K562 (cell line): ENCODE data around the gene RPL29. TPM values are rescaled to one million over a fixed set of nuclear protein-coding genes. Genes with fewer than 3 reads are reported as not detected.
A peak's percentile ranks its signal among the peaks of the same experiment; 100 is the strongest.

ENCODE experiments used
- CBX8 ChIP-seq: fragments of 200-600 bp; sonication (generic); IDR thresholded peaks from 2 replicates; pipeline ENCODE4 v1.6.1; 2012; ENCODE audit warnings: borderline replicate concordance, mixed run types, low read depth, mild to moderate bottlenecking, moderate library complexity, mixed read lengths, low read length, control low read depth, inconsistent platforms; ENCODE audit not compliant: poor library complexity, severe bottlenecking; ENCODE audit errors: extremely low read depth
- CC2D1A ChIP-seq: fragments of 450-650 bp; IDR thresholded peaks from 2 replicates; pipeline ENCODE4 v1.6.1; 2017; ENCODE audit warnings: mild to moderate bottlenecking
- CCNT2 ChIP-seq: IDR thresholded peaks from 2 replicates; pipeline ENCODE4 v1.6.1; 2011; ENCODE audit warnings: borderline replicate concordance, low read depth, mild to moderate bottlenecking, moderate library complexity, mixed read lengths, low read length; ENCODE audit not compliant: insufficient read length; ENCODE audit errors: extremely low read depth
- CTBP1 ChIP-seq: fragments of 450-650 bp; IDR thresholded peaks from 2 replicates; pipeline ENCODE4 v1.6.1; 2016; ENCODE audit warnings: borderline replicate concordance
- FOXA3 ChIP-seq, 2 experiments: fragments of 450-650 bp in 1 of 2; sonication (generic) in 1 of 2; formaldehyde crosslinking; IDR thresholded peaks in 1 of 2; conservative IDR thresholded peaks in 1 of 2; 2 replicates each; pipeline versions ENCODE4 v1.4.0 to v1.8.0; 2020 to 2022; ENCODE audit warnings: mild to moderate bottlenecking in 2 of 2, missing genetic modification reagents in 1 of 2
- KAT7 ChIP-seq: sonication (generic); formaldehyde crosslinking; IDR thresholded peaks from 2 replicates; pipeline ENCODE4 v1.8.0; 2022; ENCODE audit warnings: missing genetic modification reagents, mild to moderate bottlenecking, borderline replicate concordance
- KDM1A ChIP-seq, 2 experiments: fragments of 450-650 bp; IDR thresholded peaks; 2 replicates each; pipeline ENCODE4 v1.6.1; 2016; ENCODE audit warnings: mild to moderate bottlenecking in 2 of 2
- LCOR ChIP-seq: sonication (generic); formaldehyde crosslinking; IDR thresholded peaks from 2 replicates; pipeline ENCODE4 v1.8.0; 2022; ENCODE audit warnings: mild to moderate bottlenecking, missing genetic modification reagents
- MYBL2 ChIP-seq, 2 experiments: fragments of 450-650 bp in 1 of 2; sonication (generic) in 1 of 2; formaldehyde crosslinking in 1 of 2; IDR thresholded peaks; 2 replicates each; pipeline versions ENCODE4 v1.6.1 to v1.8.1; 2017 to 2022; ENCODE audit warnings: borderline replicate concordance in 1 of 2, inconsistent platforms in 1 of 2, low read depth in 1 of 2, mild to moderate bottlenecking in 1 of 2, missing genetic modification reagents in 1 of 2, moderate library complexity in 1 of 2
- NFYB ChIP-seq: IDR thresholded peaks from 2 replicates; pipeline ENCODE4 v1.6.1; 2011; ENCODE audit warnings: mild to moderate bottlenecking, moderate library complexity; ENCODE audit not compliant: insufficient read length; ENCODE audit errors: extremely low read depth
- PHTF2 ChIP-seq: fragments of 250-450 bp; sonication (Bioruptor Pico); IDR thresholded peaks from 2 replicates; pipeline ENCODE4 v1.5.0; 2021; ENCODE audit warnings: mild to moderate bottlenecking
- POLR3G ChIP-seq: IDR thresholded peaks from 2 replicates; pipeline ENCODE4 v1.6.1; 2011; ENCODE audit not compliant: insufficient read length, insufficient replicate concordance; ENCODE audit errors: extremely low read depth
- PTBP1 ChIP-seq: fragments of 200-400 bp; formaldehyde crosslinking; IDR thresholded peaks from 2 replicates; pipeline ENCODE4 v1.6.1; 2017; ENCODE audit warnings: low read depth, low read length
- RBM15 ChIP-seq: fragments of 200-400 bp; formaldehyde crosslinking; IDR thresholded peaks from 2 replicates; pipeline ENCODE4 v1.6.1; 2018; ENCODE audit warnings: mild to moderate bottlenecking, low read length, moderate library complexity; ENCODE audit not compliant: insufficient read depth
- ZFP36 ChIP-seq: fragments of 150-350 bp; IDR thresholded peaks from 2 replicates; pipeline ENCODE4 v1.6.1; 2018; ENCODE audit warnings: low read length, low read depth; ENCODE audit not compliant: partially characterized antibody
- ZNF232 ChIP-seq: sonication (generic); formaldehyde crosslinking; IDR thresholded peaks from 2 replicates; pipeline ENCODE4 v1.8.0; 2022; ENCODE audit warnings: mild to moderate bottlenecking, missing genetic modification reagents
- ZNF324 ChIP-seq: fragments of 250-450 bp; sonication (Bioruptor Pico); IDR thresholded peaks from 2 replicates; pipeline ENCODE4 v1.4.0; 2020; ENCODE audit warnings: mild to moderate bottlenecking
- ZNF583 ChIP-seq: fragments of 250-450 bp; sonication (Bioruptor Pico); IDR thresholded peaks from 2 replicates; pipeline ENCODE4 v1.4.0; 2020
- ZNF584 ChIP-seq: fragments of 200-800 bp; sonication (Bioruptor generic); IDR thresholded peaks from 2 replicates; pipeline ENCODE4 v1.6.1; 2016; ENCODE audit warnings: low read depth, mild to moderate bottlenecking, missing genetic modification characterization, missing compliant biosample characterization
- ZNF778 ChIP-seq: fragments of 450-650 bp; formaldehyde crosslinking; IDR thresholded peaks from 2 replicates; pipeline ENCODE4 v1.4.0; 2020; ENCODE audit warnings: mild to moderate bottlenecking, moderate library complexity
- polyA plus RNA-seq, 8 experiments: library from polyadenylated mRNA; depleted of rRNA in 4 of 8; stranded (reverse) in 5 of 8; unstranded in 3 of 8; fragments of >200 nt; fragmentation: Nextera tagmentation in 2 of 8; fragmentation: Illumina TruSeq in 1 of 8; extraction: Ambion mirVana in 2 of 8; extraction: Trizol in 1 of 8; gene quantifications; 2 replicates each; pipeline versions ENCODE4 v1.2.1 to v1.2.3, GENCODE V29; 2011 to 2014; ENCODE audit warnings: inconsistent platforms in 1 of 8, missing spikeins in 1 of 8
- total RNA-seq, 7 experiments: library from RNA; depleted of rRNA in 6 of 7; stranded (reverse); fragments of >200 nt in 6 of 7; fragmentation: Illumina TruSeq in 2 of 7; extraction: Trizol in 2 of 7; gene quantifications; 2 replicates each; pipeline versions ENCODE4 v1.2.1 to v1.2.3, GENCODE V29; 2011 to 2021; ENCODE audit warnings: low replicate concordance in 1 of 7
- TF ChIP-seq, protein P1 (sequence below), 3 experiments: IDR thresholded peaks in 2 of 3; conservative IDR thresholded peaks in 1 of 3; 2 replicates each; pipeline ENCODE4 v1.5.1; 2011 to 2012; ENCODE audit warnings: low read length in 3 of 3, mild to moderate bottlenecking in 3 of 3, control low read depth in 2 of 3, improper control_type of control experiment in 1 of 3, inconsistent platforms in 1 of 3, low read depth in 1 of 3, mixed read lengths in 1 of 3, moderate library complexity in 1 of 3; ENCODE audit not compliant: insufficient read depth in 2 of 3
- TF ChIP-seq, protein P2 (sequence below): fragments of 450-650 bp; IDR thresholded peaks from 2 replicates; pipeline ENCODE4 v1.6.1; 2016; ENCODE audit warnings: antibody characterized with exemption
- TF ChIP-seq, protein P3 (sequence below): fragments of 250-450 bp; sonication (Bioruptor Pico); IDR thresholded peaks from 2 replicates; pipeline ENCODE4 v1.8.0; 2021; ENCODE audit warnings: moderate library complexity, mild to moderate bottlenecking, inconsistent platforms

RPL29 gene
- total and polyA plus RNA-seq, 9 of the 15 experiments (the other 6 are each of a cell fraction or from before 2014, with no cell fraction given): 568 to 1,475 (median 1,104) TPM

DNA sequence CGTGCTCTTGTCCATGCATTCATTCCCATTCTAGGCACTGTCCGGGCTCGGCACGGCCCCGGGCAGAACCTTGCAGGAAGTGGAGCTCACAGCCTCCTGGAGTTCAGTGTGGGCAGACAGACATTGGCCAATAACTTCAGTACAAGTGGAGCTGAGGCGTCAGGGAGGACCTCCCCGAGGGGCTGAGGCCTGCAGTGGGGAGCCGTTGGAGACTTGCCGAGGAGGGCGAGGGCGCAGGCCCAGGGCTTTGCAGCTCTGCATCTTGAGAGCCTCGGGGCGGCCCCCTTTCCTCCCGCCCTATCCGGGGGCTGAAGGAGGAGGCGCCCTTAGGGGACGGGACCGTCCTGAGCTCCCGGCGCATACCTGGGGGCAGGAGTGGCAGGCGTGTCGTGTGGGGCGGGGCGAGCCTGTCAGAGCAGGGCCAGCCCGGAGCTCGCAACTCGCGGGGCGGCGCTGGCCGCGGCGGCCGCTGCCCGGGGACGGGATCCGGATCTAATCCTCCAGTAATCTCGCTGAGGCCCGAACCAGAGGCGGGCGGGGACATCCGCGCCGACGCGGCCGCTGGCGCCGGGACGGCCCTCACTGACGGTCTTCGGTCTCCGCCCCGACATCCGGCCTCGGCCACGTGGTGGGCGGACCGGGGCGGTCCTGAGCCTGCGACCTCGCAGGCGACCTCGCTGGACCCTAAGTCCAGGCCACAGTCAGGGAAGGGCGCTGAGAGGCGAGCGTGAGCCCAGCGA, 12.7 kb downstream of the RPL29 start, which contains the start of gene ACY1 (continued):
- TF ChIP-seq KAT7 (CRISPR knock-in tag) (no peak), ZNF778 (CRISPR knock-in tag) (no peak), ZNF324 (CRISPR knock-in tag) (no peak), CC2D1A (no peak), ZNF232 (CRISPR knock-in tag) (no peak), PTBP1 (no peak), CBX8 (no peak), RBM15 (no peak), CTBP1 (peak; percentile 65), PHTF2 (CRISPR knock-in tag) (no peak), CCNT2 (peak; percentile 77), KDM1A (IDR thresholded peaks at IDR 0.05) (no peak), ZNF583 (CRISPR knock-in tag) (no peak), LCOR (CRISPR knock-in tag) (no peak), POLR3G (no peak), FOXA3 (CRISPR knock-in tag; conservative IDR thresholded peaks at IDR 0.05 in 1 of 2, IDR thresholded peaks at IDR 0.05 in 1 of 2) (peak in 1 of 2 experiments; percentile 54; a peak in 1 of 4 replicates), ZNF584 (0 out of 2 replicates have a peak, but pooled peaks have one; percentile 20), NFYB (peak; percentile 15), ZFP36 (no peak), MYBL2 (IDR thresholded peaks at IDR 0.05; ENCODE audit: low read depth) (no peak), MYBL2 (CRISPR knock-in tag; IDR thresholded peaks at IDR 0.05; ENCODE audit: borderline replicate concordance) (no peak)
- TF ChIP-seq, protein P1, sequence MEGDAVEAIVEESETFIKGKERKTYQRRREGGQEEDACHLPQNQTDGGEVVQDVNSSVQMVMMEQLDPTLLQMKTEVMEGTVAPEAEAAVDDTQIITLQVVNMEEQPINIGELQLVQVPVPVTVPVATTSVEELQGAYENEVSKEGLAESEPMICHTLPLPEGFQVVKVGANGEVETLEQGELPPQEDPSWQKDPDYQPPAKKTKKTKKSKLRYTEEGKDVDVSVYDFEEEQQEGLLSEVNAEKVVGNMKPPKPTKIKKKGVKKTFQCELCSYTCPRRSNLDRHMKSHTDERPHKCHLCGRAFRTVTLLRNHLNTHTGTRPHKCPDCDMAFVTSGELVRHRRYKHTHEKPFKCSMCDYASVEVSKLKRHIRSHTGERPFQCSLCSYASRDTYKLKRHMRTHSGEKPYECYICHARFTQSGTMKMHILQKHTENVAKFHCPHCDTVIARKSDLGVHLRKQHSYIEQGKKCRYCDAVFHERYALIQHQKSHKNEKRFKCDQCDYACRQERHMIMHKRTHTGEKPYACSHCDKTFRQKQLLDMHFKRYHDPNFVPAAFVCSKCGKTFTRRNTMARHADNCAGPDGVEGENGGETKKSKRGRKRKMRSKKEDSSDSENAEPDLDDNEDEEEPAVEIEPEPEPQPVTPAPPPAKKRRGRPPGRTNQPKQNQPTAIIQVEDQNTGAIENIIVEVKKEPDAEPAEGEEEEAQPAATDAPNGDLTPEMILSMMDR (IDR thresholded peaks at IDR 0.05 in 2 of 3, conservative IDR thresholded peaks at IDR 0.05 in 1 of 3; ENCODE audit: insufficient read depth in 2 of 3, low read depth in 1 of 3, low read length in 3 of 3): no peak
- TF ChIP-seq, protein P2, sequence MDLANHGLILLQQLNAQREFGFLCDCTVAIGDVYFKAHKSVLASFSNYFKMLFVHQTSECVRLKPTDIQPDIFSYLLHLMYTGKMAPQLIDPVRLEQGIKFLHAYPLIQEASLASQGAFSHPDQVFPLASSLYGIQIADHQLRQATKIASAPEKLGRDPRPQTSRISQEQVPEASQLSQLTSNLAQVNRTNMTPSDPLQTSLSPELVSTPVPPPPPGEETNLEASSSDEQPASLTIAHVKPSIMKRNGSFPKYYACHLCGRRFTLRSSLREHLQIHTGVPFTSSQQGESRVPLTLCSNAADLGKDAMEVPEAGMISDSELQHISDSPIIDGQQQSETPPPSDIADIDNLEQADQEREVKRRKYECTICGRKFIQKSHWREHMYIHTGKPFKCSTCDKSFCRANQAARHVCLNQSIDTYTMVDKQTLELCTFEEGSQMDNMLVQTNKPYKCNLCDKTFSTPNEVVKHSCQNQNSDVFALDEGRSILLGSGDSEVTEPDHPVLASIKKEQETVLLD: no peak
- TF ChIP-seq, protein P3, sequence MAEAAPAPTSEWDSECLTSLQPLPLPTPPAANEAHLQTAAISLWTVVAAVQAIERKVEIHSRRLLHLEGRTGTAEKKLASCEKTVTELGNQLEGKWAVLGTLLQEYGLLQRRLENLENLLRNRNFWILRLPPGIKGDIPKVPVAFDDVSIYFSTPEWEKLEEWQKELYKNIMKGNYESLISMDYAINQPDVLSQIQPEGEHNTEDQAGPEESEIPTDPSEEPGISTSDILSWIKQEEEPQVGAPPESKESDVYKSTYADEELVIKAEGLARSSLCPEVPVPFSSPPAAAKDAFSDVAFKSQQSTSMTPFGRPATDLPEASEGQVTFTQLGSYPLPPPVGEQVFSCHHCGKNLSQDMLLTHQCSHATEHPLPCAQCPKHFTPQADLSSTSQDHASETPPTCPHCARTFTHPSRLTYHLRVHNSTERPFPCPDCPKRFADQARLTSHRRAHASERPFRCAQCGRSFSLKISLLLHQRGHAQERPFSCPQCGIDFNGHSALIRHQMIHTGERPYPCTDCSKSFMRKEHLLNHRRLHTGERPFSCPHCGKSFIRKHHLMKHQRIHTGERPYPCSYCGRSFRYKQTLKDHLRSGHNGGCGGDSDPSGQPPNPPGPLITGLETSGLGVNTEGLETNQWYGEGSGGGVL (CRISPR knock-in tag): no peak
